ENCODE results near the gene PARD3.

DNA sequence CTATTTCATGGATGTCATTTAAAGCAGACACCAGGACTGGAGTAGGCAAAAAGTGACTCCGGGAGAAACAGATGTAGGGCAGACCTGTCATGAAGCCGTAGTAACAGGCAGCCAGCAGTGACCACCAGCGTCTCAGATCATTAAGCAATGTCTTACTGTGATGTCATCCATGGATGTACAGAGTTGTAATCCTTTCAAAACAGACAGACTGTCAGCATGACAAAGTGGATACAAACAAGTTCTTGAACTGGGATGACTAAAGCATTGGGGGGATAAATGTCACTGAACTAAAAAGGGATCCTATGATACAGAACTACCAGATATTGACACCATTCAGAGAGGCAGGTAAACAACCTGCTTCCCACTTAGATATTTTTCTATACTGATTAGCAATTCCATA lies 675.5 kb downstream of the PARD3 start:
- no peak for TF ChIP-seq JUNB (IDR thresholded peaks at IDR 0.05)
- TF ChIP-seq, protein P1, sequence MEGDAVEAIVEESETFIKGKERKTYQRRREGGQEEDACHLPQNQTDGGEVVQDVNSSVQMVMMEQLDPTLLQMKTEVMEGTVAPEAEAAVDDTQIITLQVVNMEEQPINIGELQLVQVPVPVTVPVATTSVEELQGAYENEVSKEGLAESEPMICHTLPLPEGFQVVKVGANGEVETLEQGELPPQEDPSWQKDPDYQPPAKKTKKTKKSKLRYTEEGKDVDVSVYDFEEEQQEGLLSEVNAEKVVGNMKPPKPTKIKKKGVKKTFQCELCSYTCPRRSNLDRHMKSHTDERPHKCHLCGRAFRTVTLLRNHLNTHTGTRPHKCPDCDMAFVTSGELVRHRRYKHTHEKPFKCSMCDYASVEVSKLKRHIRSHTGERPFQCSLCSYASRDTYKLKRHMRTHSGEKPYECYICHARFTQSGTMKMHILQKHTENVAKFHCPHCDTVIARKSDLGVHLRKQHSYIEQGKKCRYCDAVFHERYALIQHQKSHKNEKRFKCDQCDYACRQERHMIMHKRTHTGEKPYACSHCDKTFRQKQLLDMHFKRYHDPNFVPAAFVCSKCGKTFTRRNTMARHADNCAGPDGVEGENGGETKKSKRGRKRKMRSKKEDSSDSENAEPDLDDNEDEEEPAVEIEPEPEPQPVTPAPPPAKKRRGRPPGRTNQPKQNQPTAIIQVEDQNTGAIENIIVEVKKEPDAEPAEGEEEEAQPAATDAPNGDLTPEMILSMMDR (IDR thresholded peaks at IDR 0.05) = no peak
- no peak for TF ChIP-seq NPAS2 (CRISPR knock-in tag; IDR thresholded peaks at IDR 0.05; ENCODE audit: borderline replicate concordance)
- TF ChIP-seq PHF8 (IDR thresholded peaks at IDR 0.05; ENCODE audit: borderline replicate concordance, low read depth) = no peak

Measured in A549 (cell line).